ENCODE results near the gene UPK3A. TPM values are rescaled to one million over a fixed set of nuclear protein-coding genes. Genes with fewer than 3 reads are reported as not detected.
A peak's percentile ranks its signal among the peaks of the same experiment; 100 is the strongest.

The UPK3A gene
- total RNA-seq, 1 experiment from 2014 or later, result not detected

DNA sequence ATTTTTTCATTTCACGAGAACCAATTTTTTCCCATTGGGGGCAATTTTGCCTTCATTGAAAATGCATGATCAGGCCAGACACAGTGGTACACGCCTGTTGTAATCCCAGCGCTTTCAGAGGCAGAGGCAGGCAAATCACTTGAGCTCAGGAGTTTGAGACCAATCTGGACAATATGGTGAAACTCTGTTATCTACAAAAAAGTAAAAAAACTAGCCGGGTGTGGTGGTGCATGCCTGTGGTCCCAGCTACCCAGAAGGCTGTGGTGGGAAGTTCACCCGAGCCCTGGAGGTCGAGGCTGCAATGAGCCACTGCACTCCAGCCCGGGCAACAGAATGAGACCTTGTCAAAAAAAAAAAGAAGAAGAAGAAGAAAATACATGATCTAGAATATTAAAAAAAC lies 19.2 kb upstream of the UPK3A start:
- Histone ChIP-seq H3K4me3 (ENCODE audit: low read depth in 2 of 2, low read length in 2 of 2) (no peak overlapping the region), H3K27ac (ENCODE audit: low read length) (no peak overlapping the region), H3K27me3 (ENCODE audit: control insufficient read depth, insufficient read depth, low read length) (no peaks in the 10 kb centered on the region), H3K36me3 (ENCODE audit: control insufficient read depth, insufficient read depth, low read length) (no peaks in the 10 kb centered on the region), H3K9me3 (ENCODE audit: control insufficient read depth, insufficient read depth, low read depth, low read length) (no peaks in the 10 kb centered on the region), H3K4me1 (ENCODE audit: control insufficient read depth, insufficient read depth, low read length) (peaks cover 2% of the 10 kb centered on the region; the same call in 1 of the 2 replicates)
- CTCF ChIA-PET, result no interaction called here
- no TSS peak for BruUV-seq (replicated peaks)
- TF ChIP-seq TCF7L2 (IDR thresholded peaks at IDR 0.05; ENCODE audit: low read depth, low read length) (no peak), POLR2AphosphoS5 (IDR thresholded peaks at IDR 0.05; ENCODE audit: low read depth, low read length) (no peak), SIN3A (IDR thresholded peaks at IDR 0.05; ENCODE audit: borderline replicate concordance, insufficient read depth, low read depth, low read length) (no peak)
- TF ChIP-seq, protein P1, sequence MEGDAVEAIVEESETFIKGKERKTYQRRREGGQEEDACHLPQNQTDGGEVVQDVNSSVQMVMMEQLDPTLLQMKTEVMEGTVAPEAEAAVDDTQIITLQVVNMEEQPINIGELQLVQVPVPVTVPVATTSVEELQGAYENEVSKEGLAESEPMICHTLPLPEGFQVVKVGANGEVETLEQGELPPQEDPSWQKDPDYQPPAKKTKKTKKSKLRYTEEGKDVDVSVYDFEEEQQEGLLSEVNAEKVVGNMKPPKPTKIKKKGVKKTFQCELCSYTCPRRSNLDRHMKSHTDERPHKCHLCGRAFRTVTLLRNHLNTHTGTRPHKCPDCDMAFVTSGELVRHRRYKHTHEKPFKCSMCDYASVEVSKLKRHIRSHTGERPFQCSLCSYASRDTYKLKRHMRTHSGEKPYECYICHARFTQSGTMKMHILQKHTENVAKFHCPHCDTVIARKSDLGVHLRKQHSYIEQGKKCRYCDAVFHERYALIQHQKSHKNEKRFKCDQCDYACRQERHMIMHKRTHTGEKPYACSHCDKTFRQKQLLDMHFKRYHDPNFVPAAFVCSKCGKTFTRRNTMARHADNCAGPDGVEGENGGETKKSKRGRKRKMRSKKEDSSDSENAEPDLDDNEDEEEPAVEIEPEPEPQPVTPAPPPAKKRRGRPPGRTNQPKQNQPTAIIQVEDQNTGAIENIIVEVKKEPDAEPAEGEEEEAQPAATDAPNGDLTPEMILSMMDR (IDR thresholded peaks at IDR 0.05), result no peak
- TF ChIP-seq, protein P2, sequence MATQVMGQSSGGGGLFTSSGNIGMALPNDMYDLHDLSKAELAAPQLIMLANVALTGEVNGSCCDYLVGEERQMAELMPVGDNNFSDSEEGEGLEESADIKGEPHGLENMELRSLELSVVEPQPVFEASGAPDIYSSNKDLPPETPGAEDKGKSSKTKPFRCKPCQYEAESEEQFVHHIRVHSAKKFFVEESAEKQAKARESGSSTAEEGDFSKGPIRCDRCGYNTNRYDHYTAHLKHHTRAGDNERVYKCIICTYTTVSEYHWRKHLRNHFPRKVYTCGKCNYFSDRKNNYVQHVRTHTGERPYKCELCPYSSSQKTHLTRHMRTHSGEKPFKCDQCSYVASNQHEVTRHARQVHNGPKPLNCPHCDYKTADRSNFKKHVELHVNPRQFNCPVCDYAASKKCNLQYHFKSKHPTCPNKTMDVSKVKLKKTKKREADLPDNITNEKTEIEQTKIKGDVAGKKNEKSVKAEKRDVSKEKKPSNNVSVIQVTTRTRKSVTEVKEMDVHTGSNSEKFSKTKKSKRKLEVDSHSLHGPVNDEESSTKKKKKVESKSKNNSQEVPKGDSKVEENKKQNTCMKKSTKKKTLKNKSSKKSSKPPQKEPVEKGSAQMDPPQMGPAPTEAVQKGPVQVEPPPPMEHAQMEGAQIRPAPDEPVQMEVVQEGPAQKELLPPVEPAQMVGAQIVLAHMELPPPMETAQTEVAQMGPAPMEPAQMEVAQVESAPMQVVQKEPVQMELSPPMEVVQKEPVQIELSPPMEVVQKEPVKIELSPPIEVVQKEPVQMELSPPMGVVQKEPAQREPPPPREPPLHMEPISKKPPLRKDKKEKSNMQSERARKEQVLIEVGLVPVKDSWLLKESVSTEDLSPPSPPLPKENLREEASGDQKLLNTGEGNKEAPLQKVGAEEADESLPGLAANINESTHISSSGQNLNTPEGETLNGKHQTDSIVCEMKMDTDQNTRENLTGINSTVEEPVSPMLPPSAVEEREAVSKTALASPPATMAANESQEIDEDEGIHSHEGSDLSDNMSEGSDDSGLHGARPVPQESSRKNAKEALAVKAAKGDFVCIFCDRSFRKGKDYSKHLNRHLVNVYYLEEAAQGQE (IDR thresholded peaks at IDR 0.05; ENCODE audit: insufficient read depth in 1 of 2, low read depth in 2 of 2, low read length in 1 of 2), result no peak
- in situ Hi-C loops (cut with HindIII; ENCODE audit: low pct_unique_long_range_greater_than_20kb, low sequenced_read_pairs), result no loop called here
- POLR2A ChIA-PET, result no interaction called here
- intact Hi-C loops (cut with micrococcal nuclease; ENCODE audit: unreplicated experiment), result no loop called here
- DNase-seq (ENCODE audit: low read depth, low spot score), result no peak
- no peak for ATAC-seq

DNA sequence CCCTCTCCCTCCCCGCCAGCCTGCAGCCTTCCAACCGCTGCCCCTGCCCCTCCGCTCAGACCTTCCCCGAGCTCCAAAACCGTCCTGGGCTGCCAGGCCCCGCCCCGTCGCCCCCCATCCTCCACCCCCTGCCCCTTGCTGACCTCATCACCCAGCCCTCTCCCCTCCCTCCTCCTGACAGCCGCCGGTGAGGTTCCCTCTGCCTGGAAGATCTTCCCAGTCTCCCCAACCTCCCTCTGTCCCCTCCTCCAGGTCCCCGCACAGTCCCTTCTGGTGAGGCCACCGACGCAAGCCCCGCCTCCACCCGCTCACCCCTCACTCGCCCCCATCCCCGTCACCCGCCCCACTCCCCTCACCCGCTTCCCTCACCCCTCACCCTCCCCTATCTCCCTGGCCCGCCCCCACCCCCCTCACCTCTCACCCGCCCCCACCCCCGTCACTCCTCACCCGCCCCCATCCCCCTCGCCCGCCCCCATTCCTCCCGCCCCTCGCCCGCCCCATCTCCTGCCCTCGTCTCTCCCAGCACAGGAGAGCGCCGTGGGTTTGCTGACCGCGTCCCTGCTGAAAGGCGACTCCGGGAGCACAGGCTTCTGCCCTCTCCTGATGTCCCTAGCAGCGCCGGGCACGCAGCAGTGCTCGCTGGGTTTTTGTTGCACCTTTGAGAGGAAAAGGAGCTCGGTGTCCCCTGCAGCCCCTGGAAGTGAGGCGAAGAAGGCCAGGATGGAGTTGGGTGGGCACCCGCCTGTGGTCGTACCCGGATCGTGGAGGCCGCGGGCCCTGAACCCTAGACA lies 16.4 kb upstream of the UPK3A start:
- in situ Hi-C loops (cut with HindIII; ENCODE audit: low pct_unique_long_range_greater_than_20kb, low sequenced_read_pairs), result no loop called here
- no peak for DNase-seq (ENCODE audit: low read depth, low spot score)

More for the DNA sequence above, 16.4 kb upstream of the UPK3A start:
- H3K27me3 ChIP-seq (ENCODE audit: control insufficient read depth, insufficient read depth, low read length), result no peaks in the 10 kb centered on the region
- ChIA-PET POLR2A (no interaction called here), CTCF (interaction anchor here (0.6 kb wide), 1 partner anchor 46 kb away, joined by 3 read pairs; no protein-coding TSS in a partner anchor)
- intact Hi-C loops (cut with micrococcal nuclease; ENCODE audit: unreplicated experiment), result no loop called here
- H3K27ac ChIP-seq (ENCODE audit: low read length), result no peak overlapping the region
- ATAC-seq, result peak; percentile 69
- H3K36me3 ChIP-seq (ENCODE audit: control insufficient read depth, insufficient read depth, low read length), result no peaks in the 10 kb centered on the region
- BruUV-seq (replicated peaks), result no TSS peak
- TF ChIP-seq TCF7L2 (IDR thresholded peaks at IDR 0.05; ENCODE audit: low read depth, low read length) (no peak), SIN3A (IDR thresholded peaks at IDR 0.05; ENCODE audit: borderline replicate concordance, insufficient read depth, low read depth, low read length) (no peak), POLR2AphosphoS5 (IDR thresholded peaks at IDR 0.05; ENCODE audit: low read depth, low read length) (no peak)
- TF ChIP-seq, protein P2 (IDR thresholded peaks at IDR 0.05; ENCODE audit: insufficient read depth in 1 of 2, low read depth in 2 of 2, low read length in 1 of 2), result no peak
- TF ChIP-seq, protein P1 (IDR thresholded peaks at IDR 0.05), result no peak
- peak overlapping the region; percentile 55 to 62 for H3K4me3 ChIP-seq (ENCODE audit: low read depth in 2 of 2, low read length in 2 of 2)
- H3K4me1 ChIP-seq (ENCODE audit: control insufficient read depth, insufficient read depth, low read length), result peaks cover 2% of the 10 kb centered on the region
- H3K9me3 ChIP-seq (ENCODE audit: control insufficient read depth, insufficient read depth, low read depth, low read length), result no peaks in the 10 kb centered on the region
